Urinary bladder (tissue), 4 donors: ENCODE measurements around the gene SPOP. TPM values are rescaled to one million over a fixed set of nuclear protein-coding genes. Genes with fewer than 3 reads are reported as not detected.

ENCODE experiments used
- DNase-seq: peaks from one replicate; pipeline ENCODE4 v3.0.0-alpha.2; 2015; ENCODE audit errors: extremely low spot score
- H3K27ac ChIP-seq: one replicate; pipeline ENCODE4 v1.5.1; 2013; ENCODE audit warnings: low read depth, mild to moderate bottlenecking, moderate library complexity
- H3K36me3 ChIP-seq: one replicate; pipeline ENCODE4 v1.6.1; 2013; ENCODE audit warnings: mild to moderate bottlenecking, moderate library complexity; ENCODE audit not compliant: insufficient read depth
- H3K4me1 ChIP-seq: one replicate; pipeline ENCODE4 v1.6.1; 2013; ENCODE audit warnings: mild to moderate bottlenecking, moderate library complexity; ENCODE audit not compliant: insufficient read depth
- H3K4me3 ChIP-seq: one replicate; pipeline ENCODE4 v1.5.1; 2013; ENCODE audit warnings: low read depth, low read length
- WGBS: extraction: QIAGEN DNeasy Blood & Tissue Kit; methylation state at CpG from one replicate; pipeline ENCODE4 v1.1.7; 2013; 5-methylcytosine and 5-hydroxymethylcytosine counted together
- polyA plus RNA-seq: library from polyadenylated mRNA; stranded (reverse); fragments of 200-250 nt; gene quantifications from one replicate; pipeline ENCODE4 v1.2.3, GENCODE V29; 2013
- total RNA-seq: library from RNA; depleted of rRNA; stranded (reverse); fragments of >200 nt; gene quantifications from one replicate; pipeline ENCODE4 v1.2.3, GENCODE V29; 2014
- donor health status: healthy with polysubstance abuse.
- donor health status: healthy.

The SPOP gene
- total and polyA plus RNA-seq, 2 donors, result 92.4 to 174 TPM

- DNase-seq, result no peak
- H3K4me1 ChIP-seq, result no peaks in the 10 kb centered on the region
- 61% methylated on average over 2 of the region's 2 CpGs for WGBS
- H3K36me3 ChIP-seq, result peaks cover 3% of the 10 kb centered on the region
- no peak overlapping the region for H3K4me3 ChIP-seq
- H3K27ac ChIP-seq, result no peak overlapping the region
Observed at GRCh38 chr17:49603720-49604119, 74.2 kb downstream of the SPOP start.

GRCh38 chr17:49603238-49603637 lies 74.7 kb downstream of the SPOP start:
- 32% methylated on average over 3 of the region's 3 CpGs for WGBS
- H3K4me3 ChIP-seq, result no peak overlapping the region
- no peak overlapping the region for H3K27ac ChIP-seq
- DNase-seq, result no peak
- peaks cover 3% of the 10 kb centered on the region for H3K36me3 ChIP-seq
- H3K4me1 ChIP-seq, result no peaks in the 10 kb centered on the region

DNA sequence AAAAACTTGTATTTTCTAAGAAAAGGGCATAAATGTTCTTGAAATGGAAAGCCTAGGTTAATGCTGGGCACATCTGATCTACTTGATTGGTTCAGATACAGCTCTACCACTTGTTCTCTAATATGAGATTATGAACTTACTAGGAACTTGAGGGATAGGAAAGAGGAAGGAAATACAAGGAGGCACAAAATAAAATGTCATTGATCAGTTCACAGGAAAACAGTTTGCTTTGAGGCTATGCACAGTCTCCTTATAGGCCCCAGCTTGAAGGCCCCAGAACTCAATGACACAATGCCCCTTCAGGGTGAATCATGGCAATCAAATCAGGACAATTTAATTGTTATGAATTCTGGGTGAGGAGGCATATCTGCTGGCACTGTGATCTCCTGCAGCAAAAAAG lies 75.1 kb downstream of the SPOP start:
- H3K27ac ChIP-seq, result no peak overlapping the region
- no peaks in the 10 kb centered on the region for H3K4me1 ChIP-seq
- H3K4me3 ChIP-seq, result no peak overlapping the region
- DNase-seq, result no peak
- peaks cover 3% of the 10 kb centered on the region for H3K36me3 ChIP-seq

- DNase-seq, result no peak
- peaks cover 3% of the 10 kb centered on the region for H3K36me3 ChIP-seq
- no peak overlapping the region for H3K27ac ChIP-seq
- H3K4me1 ChIP-seq, result no peaks in the 10 kb centered on the region
- H3K4me3 ChIP-seq, result no peak overlapping the region
Observed at GRCh38 chr17:49600949-49601348, 76.9 kb downstream of the SPOP start.

- Histone ChIP-seq H3K4me1 (no peaks in the 10 kb centered on the region), H3K4me3 (no peak overlapping the region), H3K27ac (no peak overlapping the region), H3K36me3 (peaks cover 3% of the 10 kb centered on the region)
- 84% methylated on average over 3 of the region's 3 CpGs for WGBS
- no peak for DNase-seq
Observed at GRCh38 chr17:49598918-49599317, 79.0 kb downstream of the SPOP start.

DNA sequence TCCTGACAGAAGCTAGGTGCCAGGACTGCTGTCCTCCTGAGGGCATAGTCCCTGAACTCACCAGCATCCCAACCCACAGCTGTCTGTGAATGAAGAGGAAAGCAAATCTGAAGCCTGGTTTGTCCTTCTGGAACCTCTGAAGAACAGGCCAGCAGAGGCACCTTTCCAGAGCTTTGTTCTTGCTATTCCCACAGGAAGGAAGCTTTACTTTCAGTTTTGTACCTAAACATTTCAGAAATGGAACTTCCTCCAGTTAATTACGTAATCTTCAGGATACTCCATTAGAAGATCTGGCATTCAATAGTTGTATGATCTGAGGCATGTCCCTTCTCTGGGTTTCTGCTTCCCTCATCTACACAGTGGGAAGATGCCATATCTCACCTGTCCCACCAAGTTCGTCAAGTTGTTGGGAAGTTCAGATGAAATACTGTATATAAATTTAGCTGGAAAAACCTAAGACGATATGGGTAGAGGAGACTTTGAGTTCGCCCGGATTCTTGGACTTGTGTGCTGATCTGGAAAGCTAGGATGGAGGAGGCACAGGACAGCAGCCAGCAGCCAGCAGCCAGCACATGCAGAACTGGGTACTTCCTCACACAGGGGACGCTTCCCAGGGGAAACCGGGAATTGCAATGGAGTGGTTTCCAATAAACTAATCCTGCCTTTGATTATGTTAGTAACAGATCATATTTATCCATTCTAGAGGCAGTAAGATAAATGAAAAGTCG lies 79.8 kb downstream of the SPOP start:
- peaks cover 3% of the 10 kb centered on the region for H3K36me3 ChIP-seq
- no peak overlapping the region for H3K4me3 ChIP-seq
- no peak overlapping the region for H3K27ac ChIP-seq
- no peaks in the 10 kb centered on the region for H3K4me1 ChIP-seq
- WGBS, result 76% methylated on average over 8 of the region's 8 CpGs
- DNase-seq, result no peak

DNA sequence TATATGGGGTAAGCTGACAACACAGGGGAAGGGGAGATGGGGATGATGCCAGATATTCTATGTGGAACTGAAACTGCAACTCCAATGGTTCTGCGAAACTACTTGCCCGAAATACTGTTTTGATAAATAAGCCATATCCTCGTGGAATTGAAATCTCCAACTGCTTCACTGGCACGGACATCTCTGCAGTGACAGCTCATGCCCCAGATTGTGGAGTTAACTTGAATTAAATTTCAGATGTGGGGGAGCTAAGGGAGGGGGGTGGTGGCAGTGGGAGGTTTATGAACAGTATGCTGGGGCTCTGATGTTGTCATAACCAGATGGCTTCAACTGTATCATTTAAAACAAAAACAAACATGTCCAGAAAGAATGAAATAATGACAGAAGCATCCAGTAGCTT lies 80.5 kb downstream of the SPOP start:
- WGBS, result 80% methylated on average over 4 of the region's 4 CpGs
- Histone ChIP-seq H3K36me3 (peaks cover 3% of the 10 kb centered on the region), H3K27ac (no peak overlapping the region), H3K4me3 (no peak overlapping the region), H3K4me1 (no peaks in the 10 kb centered on the region)
- DNase-seq, result no peak

DNA sequence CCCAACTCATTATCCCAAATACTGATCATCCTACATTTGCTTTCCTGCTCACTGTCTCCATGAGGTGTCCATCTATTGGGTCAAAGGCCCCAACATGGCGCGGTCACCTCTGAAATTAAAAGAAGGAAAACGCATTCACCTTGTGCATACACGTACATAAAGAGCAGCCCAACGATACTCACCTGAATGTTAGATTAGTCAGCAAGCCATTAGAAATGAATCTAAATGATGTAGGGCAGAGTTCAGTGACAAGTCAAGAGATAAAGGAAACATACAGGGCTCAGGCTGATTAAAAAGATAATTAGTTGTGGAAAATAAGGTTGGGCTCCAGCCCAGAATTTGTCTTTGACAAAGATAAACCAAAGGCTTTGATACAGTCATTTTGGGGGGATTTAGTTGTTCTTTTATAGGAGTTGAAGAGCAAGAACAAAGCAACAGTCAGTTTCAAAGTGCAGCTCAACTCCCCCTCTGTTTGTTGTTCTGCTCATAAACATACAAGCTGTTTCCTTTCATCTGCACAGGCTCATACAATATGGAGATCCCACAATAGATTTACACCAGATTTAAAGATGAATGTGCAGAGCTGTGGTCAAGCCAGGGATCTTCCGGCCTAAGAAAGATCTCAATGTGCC lies 81.2 kb downstream of the SPOP start:
- WGBS, result 74% methylated on average over 6 of the region's 6 CpGs
- DNase-seq, result no peak
- no peaks in the 10 kb centered on the region for H3K36me3 ChIP-seq

GRCh38 chr17:49595980-49596379 lies 81.9 kb downstream of the SPOP start:
- no peaks in the 10 kb centered on the region for H3K36me3 ChIP-seq
- no peaks in the 10 kb centered on the region for H3K4me1 ChIP-seq

More for the DNA sequence above, 81.2 kb downstream of the SPOP start:
- H3K27ac ChIP-seq, result no peak overlapping the region
- H3K4me1 ChIP-seq, result no peaks in the 10 kb centered on the region
- H3K4me3 ChIP-seq, result no peak overlapping the region

DNA sequence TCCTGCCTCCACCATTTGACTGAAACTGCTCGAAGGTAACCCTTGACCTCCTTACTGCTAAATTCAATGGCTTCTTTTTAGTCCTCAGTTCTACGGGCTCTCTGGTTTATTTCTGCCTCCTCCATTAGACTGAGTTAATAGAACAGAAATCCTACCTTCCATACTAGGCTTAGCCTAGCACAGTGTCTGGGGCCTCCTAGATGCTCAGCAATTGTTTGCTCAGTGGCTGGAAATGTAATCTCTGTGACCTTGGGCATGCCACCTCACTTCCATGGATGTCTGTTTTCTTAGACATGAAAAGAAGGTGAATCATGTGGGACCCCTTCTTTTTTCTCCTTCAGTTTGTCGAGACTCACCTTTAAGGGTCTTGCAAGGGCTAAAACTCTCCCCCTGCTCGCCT lies 82.6 kb downstream of the SPOP start:
- Histone ChIP-seq H3K36me3 (no peaks in the 10 kb centered on the region), H3K4me1 (no peaks in the 10 kb centered on the region), H3K27ac (no peak overlapping the region), H3K4me3 (no peak overlapping the region)
- WGBS, result 92% methylated on average over 4 of the region's 4 CpGs
- no peak for DNase-seq

More at GRCh38 chr17:49595980-49596379, 81.9 kb downstream of the SPOP start:
- no peak for DNase-seq
- H3K4me3 ChIP-seq, result no peak overlapping the region
- 94% methylated on average over 4 of the region's 4 CpGs for WGBS
- no peak overlapping the region for H3K27ac ChIP-seq

GRCh38 chr17:49592263-49592662 lies 85.6 kb downstream of the SPOP start:
- DNase-seq, result no peak
- Histone ChIP-seq H3K27ac (no peak overlapping the region), H3K4me3 (no peak overlapping the region), H3K36me3 (no peaks in the 10 kb centered on the region), H3K4me1 (no peaks in the 10 kb centered on the region)
- 89% methylated on average over 3 of the region's 3 CpGs for WGBS

- WGBS, result 99% methylated on average over 4 of the region's 4 CpGs
- DNase-seq, result no peak
- no peak overlapping the region for H3K27ac ChIP-seq
- H3K36me3 ChIP-seq, result no peaks in the 10 kb centered on the region
- no peak overlapping the region for H3K4me3 ChIP-seq
- no peaks in the 10 kb centered on the region for H3K4me1 ChIP-seq
Observed at GRCh38 chr17:49590874-49591273, 87.0 kb downstream of the SPOP start.

- H3K36me3 ChIP-seq, result no peaks in the 10 kb centered on the region
- DNase-seq, result no peak
- WGBS, result 89% methylated on average over 2 of the region's 2 CpGs
Observed at GRCh38 chr17:49589577-49589927, 88.3 kb downstream of the SPOP start.

DNA sequence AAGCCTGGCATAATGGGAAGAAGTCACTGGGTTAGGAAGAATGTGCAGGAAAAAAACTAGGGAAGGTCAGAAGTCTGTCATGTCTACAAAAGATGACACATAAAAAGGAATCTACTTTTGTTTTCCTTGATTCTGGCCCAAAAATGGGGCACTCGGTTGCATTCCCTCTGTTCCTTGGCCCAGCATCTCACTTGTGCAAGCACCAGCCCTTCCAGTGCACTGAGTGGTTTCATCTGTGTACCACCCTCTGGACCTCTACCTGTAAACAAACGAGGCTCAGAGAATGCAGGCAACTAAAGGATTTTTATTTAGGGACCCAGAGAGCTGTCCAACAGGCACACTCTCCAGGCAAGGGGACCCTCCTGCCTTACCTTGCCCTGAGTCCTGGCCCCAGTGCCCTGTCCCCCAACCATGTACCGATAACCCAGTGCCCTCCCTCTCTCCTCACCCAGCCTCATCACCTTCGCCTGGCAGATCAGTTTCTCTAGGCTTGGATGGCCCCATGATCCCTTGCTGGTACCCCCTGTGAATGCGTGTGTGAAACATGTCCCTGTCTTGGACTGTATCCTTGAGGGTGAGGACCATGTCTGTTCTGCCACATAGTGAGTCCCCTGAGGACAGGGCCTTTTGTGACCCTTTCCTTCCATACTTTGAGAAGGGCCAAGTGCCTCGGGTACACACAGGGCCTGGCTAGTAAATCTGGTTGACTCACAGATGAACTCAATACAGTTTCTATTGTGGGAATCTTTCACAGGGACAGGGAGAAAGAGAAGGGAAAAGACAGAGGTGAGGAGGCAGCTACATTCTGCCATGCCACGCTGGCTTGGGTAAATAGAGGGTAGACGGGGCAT lies 88.9 kb downstream of the SPOP start:
- Histone ChIP-seq H3K36me3 (no peaks in the 10 kb centered on the region), H3K4me3 (no peak overlapping the region), H3K27ac (no peak overlapping the region), H3K4me1 (no peaks in the 10 kb centered on the region)
- 69% methylated on average over 8 of the region's 8 CpGs for WGBS
- DNase-seq, result no peak

More at GRCh38 chr17:49589577-49589927, 88.3 kb downstream of the SPOP start:
- Histone ChIP-seq H3K4me1 (no peaks in the 10 kb centered on the region), H3K27ac (no peak overlapping the region), H3K4me3 (no peak overlapping the region)
